PC-9 (cell line): ENCODE results near the gene FARS2. TPM values are rescaled to one million over a fixed set of nuclear protein-coding genes. Genes with fewer than 3 reads are reported as not detected.

Source experiments
- BruUV-seq: library from RNA; stranded (reverse); fragments of 400-500 nt; replicated peaks from 2 replicates; lab custom pipeline; 2021; lab: Mats Ljungman, UMichigan
- CTCF ChIA-PET: fragments of 300-600 bp; sonication (Branson Sonifier 250); formaldehyde crosslinking; loops from one replicate; lab custom pipeline; 2022; ENCODE audit warnings: antibody characterized with exemption; lab: Charles Lee
- POLR2A ChIA-PET: fragments of 300-600 bp; sonication (Branson Sonifier 250); formaldehyde crosslinking; loops from one replicate; lab custom pipeline; 2022; ENCODE audit warnings: antibody characterized with exemption; ENCODE audit not compliant: unreplicated experiment; lab: Charles Lee
- DNase-seq, 2 experiments: peaks; one replicate each; pipeline versions ENCODE4 v3.0.0 to v3.0.0-alpha.2; 2015 to 2022; ENCODE audit warnings: mixed read lengths in 1 of 2
- H2AFZ ChIP-seq: fragments of 200-600 bp; sonication (generic); 2 replicates; pipeline ENCODE4 v1.8.1; 2017; ENCODE audit warnings: antibody characterized with exemption
- H3F3A ChIP-seq: fragments of 200-600 bp; sonication (generic); 2 replicates; pipeline ENCODE4 v1.8.1; 2017; ENCODE audit warnings: antibody characterized with exemption, mild to moderate bottlenecking, low read depth; ENCODE audit not compliant: insufficient read depth
- H3K27ac ChIP-seq: fragments of 200-600 bp; sonication (generic); 2 replicates; pipeline ENCODE4 v1.6.1; 2016; ENCODE audit warnings: mixed run types
- H3K27me3 ChIP-seq: fragments of 200-600 bp; sonication (generic); 2 replicates; pipeline ENCODE4 v1.6.1; 2016; ENCODE audit warnings: low read depth, mixed run types; ENCODE audit not compliant: insufficient read depth
- H3K36me3 ChIP-seq: fragments of 200-600 bp; sonication (generic); 2 replicates; pipeline ENCODE4 v1.6.1; 2016; ENCODE audit warnings: low read depth, mixed run types
- H3K4me1 ChIP-seq: fragments of 200-600 bp; sonication (generic); replicated peaks from 2 replicates; pipeline ENCODE4 v1.6.1; 2016; ENCODE audit warnings: mixed run types; ENCODE audit not compliant: insufficient read depth
- H3K4me2 ChIP-seq: fragments of 200-600 bp; sonication (generic); 2 replicates; pipeline ENCODE4 v1.6.1; 2017; ENCODE audit warnings: mixed run types
- H3K4me3 ChIP-seq: fragments of 200-600 bp; sonication (generic); 2 replicates; pipeline ENCODE4 v1.6.1; 2016; ENCODE audit warnings: mixed run types
- H3K79me2 ChIP-seq: fragments of 200-600 bp; sonication (generic); 2 replicates; pipeline ENCODE4 v1.6.1; 2017; ENCODE audit warnings: low read depth, mixed run types
- H3K9me2 ChIP-seq: fragments of 200-600 bp; sonication (generic); 2 replicates; pipeline ENCODE4 v1.8.1; 2017; ENCODE audit warnings: mild to moderate bottlenecking; ENCODE audit not compliant: insufficient read depth
- H3K9me3 ChIP-seq: fragments of 200-600 bp; sonication (generic); 2 replicates; pipeline ENCODE4 v1.8.1; 2016; ENCODE audit warnings: low read depth; ENCODE audit not compliant: insufficient read depth
- H4K20me1 ChIP-seq: fragments of 200-600 bp; sonication (generic); 2 replicates; pipeline ENCODE4 v1.8.1; 2017; ENCODE audit not compliant: insufficient read depth
- CTCF ChIP-seq: fragments of 200-600 bp; sonication (generic); conservative IDR thresholded peaks from 2 replicates; pipeline ENCODE4 v1.6.1; 2017; ENCODE audit warnings: mixed run types, antibody characterized with exemption, mild to moderate bottlenecking, moderate library complexity
- EZH2 ChIP-seq: fragments of 200-600 bp; sonication (generic); IDR thresholded peaks from 2 replicates; pipeline ENCODE4 v1.8.0; 2017; ENCODE audit warnings: antibody characterized with exemption, low read depth
- intact Hi-C: fragments of 100-400 bp; cut with micrococcal nuclease; formaldehyde crosslinking; loops from one replicate; pipeline ENCODE4 v1.10.0; 2022; ENCODE audit not compliant: unreplicated experiment
- total RNA-seq: library from RNA; stranded (reverse); gene quantifications from 2 replicates; pipeline ENCODE4 v1.2.3, GENCODE V29; 2021

The FARS2 gene
- total RNA-seq, 1 experiment from 2014 or later: 26.7 TPM

GRCh38 chr6:5318617-5319272, 57.4 kb downstream of the FARS2 start:
- no peaks in the 10 kb centered on the region for H3F3A ChIP-seq
- ChIA-PET CTCF (no interaction called here), POLR2A (no interaction called here)
- H3K36me3 ChIP-seq: no peaks in the 10 kb centered on the region
- TF ChIP-seq CTCF (no peak), EZH2 (no peak)
- H3K4me2 ChIP-seq: no peak overlapping the region
- H3K4me3 ChIP-seq: no peak overlapping the region
- intact Hi-C loops: no loop called here
- no peak overlapping the region for H3K27ac ChIP-seq
- no peaks in the 10 kb centered on the region for H3K9me2 ChIP-seq
- H3K79me2 ChIP-seq: no peaks in the 10 kb centered on the region
- H3K27me3 ChIP-seq: no peaks in the 10 kb centered on the region
- no peaks in the 10 kb centered on the region for H4K20me1 ChIP-seq
- DNase-seq: no peak
- H3K4me1 ChIP-seq: no peaks in the 10 kb centered on the region
- no TSS peak for BruUV-seq
- H3K9me3 ChIP-seq: no peaks in the 10 kb centered on the region
- no peak overlapping the region for H2AFZ ChIP-seq

GRCh38 chr6:5323979-5324378, 62.7 kb downstream of the FARS2 start:
- intact Hi-C loops: no loop called here
- no peaks in the 10 kb centered on the region for H3F3A ChIP-seq
- H3K9me2 ChIP-seq: no peaks in the 10 kb centered on the region
- H2AFZ ChIP-seq: no peak overlapping the region
- H3K4me2 ChIP-seq: no peak overlapping the region
- H3K9me3 ChIP-seq: no peaks in the 10 kb centered on the region
- no peak for DNase-seq
- no peak overlapping the region for H3K4me3 ChIP-seq
- BruUV-seq: no TSS peak
- no peak for TF ChIP-seq EZH2
- no peak for TF ChIP-seq CTCF
- no peaks in the 10 kb centered on the region for H4K20me1 ChIP-seq
- no peak overlapping the region for H3K27ac ChIP-seq
- H3K79me2 ChIP-seq: no peaks in the 10 kb centered on the region
- no peaks in the 10 kb centered on the region for H3K4me1 ChIP-seq
- H3K27me3 ChIP-seq: no peaks in the 10 kb centered on the region
- H3K36me3 ChIP-seq: no peaks in the 10 kb centered on the region
- ChIA-PET POLR2A (no interaction called here), CTCF (no interaction called here)

- no peaks in the 10 kb centered on the region for H3F3A ChIP-seq
- no peak overlapping the region for H3K4me3 ChIP-seq
- CTCF ChIA-PET: no interaction called here
- no peak overlapping the region for H3K4me2 ChIP-seq
- no peaks in the 10 kb centered on the region for H3K79me2 ChIP-seq
- no peaks in the 10 kb centered on the region for H3K36me3 ChIP-seq
- DNase-seq: no peak
- no peaks in the 10 kb centered on the region for H3K9me2 ChIP-seq
- H3K27ac ChIP-seq: no peak overlapping the region
- H3K27me3 ChIP-seq: no peaks in the 10 kb centered on the region
- intact Hi-C loops: no loop called here
- POLR2A ChIA-PET: no interaction called here
- no peaks in the 10 kb centered on the region for H3K9me3 ChIP-seq
- BruUV-seq: no TSS peak
- TF ChIP-seq EZH2 (no peak), CTCF (no peak)
- no peaks in the 10 kb centered on the region for H3K4me1 ChIP-seq
- H2AFZ ChIP-seq: no peak overlapping the region
- no peaks in the 10 kb centered on the region for H4K20me1 ChIP-seq
Measured at GRCh38 chr6:5325173-5325572, 63.9 kb downstream of the FARS2 start.
